Activated effector memory CD4-positive, alpha-beta T cell treated with Interleukin-2 at 50 U/mL for 16 hours (primary cell): ENCODE results near the gene C2CD5.
"Not testable (repeated sequence)": the region's sequence is repeated elsewhere in the genome, so short reads cannot be mapped to it uniquely, and the experiment has no call there.

Source experiments
- DNase-seq: peaks from one replicate; pipeline ENCODE4 v3.0.0-alpha.2; 2020

The C2CD5 gene

DNA sequence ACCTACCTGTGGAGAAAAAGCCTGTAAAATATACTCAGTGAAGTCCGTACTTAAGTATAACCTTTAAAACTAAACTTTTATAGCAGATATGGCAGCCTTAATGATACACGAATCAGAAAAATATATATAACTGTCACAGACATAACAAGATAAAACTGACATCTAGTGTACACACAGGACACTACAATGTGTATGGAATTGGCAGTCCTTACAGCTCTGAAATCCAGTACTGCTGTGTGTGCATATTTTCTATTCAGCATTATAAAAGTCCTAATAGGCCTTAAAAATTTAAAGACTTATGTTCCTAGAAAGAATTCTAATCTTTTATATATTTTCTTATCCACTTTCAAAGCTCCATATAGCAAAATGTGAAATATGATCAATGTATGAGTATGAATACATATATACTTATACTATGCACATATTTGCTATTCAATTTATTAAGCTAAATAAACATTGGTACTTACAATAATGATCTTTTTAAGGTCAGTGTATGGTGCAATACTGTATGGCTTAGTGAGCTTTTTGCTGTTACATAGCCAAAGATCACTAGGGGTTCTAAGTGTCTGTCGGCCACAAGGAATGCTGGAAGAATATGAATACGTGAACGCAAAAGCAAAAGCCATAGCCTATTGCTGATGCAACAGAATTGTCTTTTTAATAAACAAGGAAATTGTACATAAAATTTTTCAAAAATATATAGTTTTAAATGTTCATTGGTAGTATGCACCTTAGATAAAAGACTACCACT, 69.2 kb downstream of the C2CD5 start:
- DNase-seq, result no peak

DNA sequence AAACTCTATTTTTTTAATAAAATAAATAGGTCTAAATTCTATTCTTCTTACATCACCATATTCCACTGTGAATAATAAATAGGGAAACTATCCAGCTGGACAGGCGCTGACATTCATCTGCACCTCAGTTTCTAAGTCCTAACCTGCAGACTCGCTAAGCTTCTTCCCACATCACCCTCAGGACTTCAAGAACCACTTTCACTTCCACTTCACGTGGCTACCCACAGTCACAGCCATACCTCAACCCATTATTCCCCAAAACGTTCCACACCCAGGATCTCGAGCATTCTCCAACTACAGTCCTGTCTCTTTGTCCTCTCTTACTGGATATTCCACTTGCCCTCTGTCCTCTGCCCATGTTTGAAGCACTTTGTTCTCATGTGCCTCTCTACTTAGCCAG, 71.1 kb downstream of the C2CD5 start:
- DNase-seq, result no peak

DNA sequence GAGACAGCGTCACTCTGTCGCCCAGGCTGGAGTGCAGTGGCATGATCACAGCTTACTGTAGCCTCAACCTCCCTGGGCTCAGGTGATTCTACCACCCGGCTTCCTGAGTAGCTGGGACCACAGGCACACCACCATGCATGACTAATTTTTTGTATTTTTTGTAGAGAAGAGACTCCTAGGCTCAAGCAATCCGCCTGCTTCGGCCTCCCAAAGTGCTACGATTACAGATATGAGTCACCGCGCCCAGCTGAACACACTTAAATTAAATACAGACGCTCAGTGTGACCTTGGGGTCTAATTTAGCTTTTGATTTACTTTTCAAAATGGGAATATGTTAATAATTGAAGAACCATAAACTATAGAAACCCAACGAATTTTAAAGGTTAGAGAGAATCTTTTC, 77.2 kb downstream of the C2CD5 start:
- DNase-seq, result no peak

DNA sequence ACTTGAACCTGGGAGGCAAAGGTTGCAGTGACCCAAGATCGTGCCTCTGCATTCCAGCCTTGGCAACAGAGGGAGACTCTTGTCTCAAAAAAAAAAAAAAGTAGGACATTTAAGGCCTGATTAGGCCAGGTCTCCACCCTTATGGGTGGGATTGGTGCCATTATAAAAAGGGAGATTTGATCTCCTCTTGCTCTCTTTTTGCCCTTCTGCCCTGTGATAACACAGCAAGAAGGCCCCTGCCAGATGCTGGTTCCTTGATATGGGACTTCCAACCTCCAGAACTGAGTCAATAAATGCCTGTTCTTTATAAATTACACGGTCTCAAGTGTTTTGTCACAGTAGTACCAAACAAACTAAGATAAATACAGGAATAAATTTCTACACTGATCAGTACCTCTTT, 81.0 kb downstream of the C2CD5 start:
- no peak for DNase-seq

DNA sequence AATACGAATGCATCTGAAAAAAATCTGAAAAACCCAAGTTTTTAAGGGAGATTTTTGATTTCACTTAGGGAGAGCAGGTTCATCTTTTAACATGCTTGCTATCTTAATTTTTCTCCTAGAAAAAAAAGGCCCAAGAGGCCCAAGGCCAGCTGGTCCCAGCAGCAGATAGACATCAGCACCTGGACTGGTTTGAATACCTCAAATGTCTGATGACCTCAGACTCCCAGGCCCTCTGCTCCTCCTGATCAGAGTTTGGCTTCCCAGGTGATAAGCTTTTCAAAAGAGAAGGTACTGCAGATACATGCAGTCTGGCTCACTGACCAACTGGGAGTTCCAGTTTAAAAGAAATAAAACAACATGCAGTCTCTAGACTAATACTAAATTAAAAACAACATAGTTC, 82.6 kb downstream of the C2CD5 start:
- no peak for DNase-seq

DNA sequence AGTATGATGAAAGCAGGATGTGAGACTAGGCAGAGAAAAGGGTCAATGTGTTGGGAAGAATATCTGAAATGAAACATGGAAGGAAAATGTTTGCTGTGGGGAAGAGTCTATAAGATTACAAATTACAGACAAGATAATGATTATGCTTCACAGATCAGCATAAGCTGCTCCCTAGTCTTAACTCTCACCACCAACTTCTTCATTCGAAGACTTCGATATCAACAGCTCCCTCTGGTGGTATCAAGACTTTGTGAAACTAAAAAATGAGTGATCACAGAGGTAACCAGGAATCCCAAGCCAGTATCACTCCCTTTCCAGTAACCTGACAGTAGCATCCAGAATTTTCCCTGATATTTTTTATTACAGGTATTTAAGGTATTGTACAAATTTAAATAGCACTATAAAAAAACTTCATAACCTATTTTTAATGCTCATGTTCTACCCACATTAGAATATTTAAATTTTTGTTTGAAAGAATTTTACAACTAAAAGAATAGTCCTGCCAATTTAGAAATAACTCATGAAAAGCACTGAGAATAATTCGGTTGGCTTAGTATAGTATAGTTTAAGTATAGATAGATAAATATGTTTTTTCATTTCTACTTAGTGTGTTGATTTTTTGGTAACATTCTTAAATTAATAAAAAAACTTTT, 84.4 kb downstream of the C2CD5 start:
- no peak for DNase-seq

DNA sequence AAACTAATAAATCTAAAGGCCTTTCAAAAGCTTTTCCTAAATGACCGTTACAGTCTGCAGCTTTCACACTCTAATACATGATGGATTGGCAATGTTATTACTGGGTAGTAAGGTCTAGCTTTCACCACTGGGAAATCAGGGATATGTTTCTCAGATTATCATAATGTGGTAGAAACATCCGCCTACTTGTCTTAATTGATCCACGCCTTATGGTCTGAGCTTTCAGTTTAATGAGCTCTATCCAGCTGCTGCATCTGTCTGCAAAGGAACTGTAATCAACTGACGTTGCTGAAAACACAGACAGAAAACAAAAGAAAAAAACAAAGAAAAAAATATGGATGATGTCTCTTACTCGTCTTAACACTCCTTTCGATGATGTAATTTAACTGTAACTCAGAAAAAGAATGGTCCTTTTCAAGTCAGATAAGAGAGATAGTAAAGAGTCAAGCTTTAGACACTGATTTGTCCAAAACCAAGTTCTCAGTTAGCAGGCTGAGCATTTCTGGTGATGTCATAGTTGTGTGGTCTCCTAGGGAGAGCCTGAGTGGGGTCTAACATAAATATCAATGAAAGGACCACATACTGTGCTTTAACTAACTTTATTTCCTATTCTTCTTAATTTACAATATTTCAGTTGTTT, 85.9 kb downstream of the C2CD5 start:
- no peak for DNase-seq

DNA sequence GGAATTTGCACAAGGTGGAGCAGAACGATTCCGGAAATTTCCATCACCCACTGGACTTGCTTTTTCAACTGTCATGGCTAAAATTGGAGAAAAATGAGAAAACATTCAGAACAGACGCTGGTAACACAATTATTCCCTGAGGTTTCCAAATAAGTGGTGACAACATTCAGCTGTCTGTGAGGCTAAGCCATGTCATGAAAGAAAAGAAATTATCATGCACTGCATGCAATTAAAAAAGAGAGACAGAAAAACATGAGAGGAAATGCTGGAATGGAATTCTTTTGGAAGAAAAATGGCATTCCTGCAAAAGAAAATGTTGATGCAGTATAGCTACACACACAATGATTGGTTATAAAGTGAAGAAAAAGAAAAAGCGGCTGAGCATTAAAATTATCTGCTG, 87.3 kb downstream of the C2CD5 start:
- DNase-seq, result no peak

DNA sequence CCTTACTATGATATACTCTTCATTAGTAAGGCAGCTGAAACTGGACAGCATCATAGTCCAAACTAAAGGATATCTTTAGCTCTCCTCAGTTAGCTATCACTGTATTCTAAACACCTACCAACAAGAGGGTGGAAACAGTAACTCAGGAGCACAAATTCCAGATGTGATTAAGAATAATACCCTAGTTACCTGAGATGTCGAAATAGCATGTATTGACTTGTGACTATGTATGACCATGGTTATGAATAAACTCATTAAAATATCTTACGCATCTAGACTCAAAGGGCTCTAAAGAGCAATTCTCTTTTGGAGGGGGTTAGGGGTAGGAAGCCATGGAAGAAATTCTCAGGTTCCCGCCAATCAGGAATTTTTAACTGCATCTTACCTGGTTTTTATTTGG, 90.8 kb downstream of the C2CD5 start:
- DNase-seq, result no peak

DNA sequence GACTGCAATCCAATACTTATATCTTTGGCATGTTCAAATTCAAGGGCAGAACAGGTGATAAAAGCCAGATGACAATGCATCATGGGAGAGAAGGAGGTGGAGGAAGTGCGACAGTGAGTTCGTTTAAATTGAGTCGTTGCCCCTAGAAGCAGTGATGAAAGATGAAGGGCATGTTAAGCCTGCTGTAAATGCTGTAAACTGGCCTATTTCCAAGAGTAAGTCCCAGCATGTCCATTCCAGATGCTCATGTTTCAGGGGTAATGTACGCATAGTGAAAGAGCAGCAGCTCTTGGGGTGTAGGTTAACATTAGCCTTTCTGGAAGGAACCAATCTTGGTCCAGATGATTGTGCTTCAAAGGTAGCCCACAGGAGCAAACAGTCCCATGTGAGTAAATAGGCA, 97.1 kb downstream of the C2CD5 start:
- DNase-seq, result no peak

DNA sequence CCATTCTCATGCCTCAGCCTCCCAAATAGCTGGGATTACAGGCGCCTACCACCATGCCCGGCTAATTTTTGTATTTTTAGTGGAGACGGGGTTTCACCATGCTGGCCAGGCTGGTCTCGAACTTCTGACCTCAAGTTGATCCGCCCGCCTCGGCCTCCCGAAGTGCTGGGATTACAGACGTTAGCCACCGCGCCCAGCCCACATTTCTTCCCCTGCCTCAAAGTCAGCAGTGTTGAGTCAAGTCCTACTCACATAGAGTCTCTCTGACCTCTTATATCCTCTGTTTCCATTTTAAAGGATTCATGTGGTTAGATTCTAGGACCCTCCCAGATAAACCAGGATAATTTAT, 100.1 kb downstream of the C2CD5 start:
- not testable (repeated sequence) for DNase-seq

DNA sequence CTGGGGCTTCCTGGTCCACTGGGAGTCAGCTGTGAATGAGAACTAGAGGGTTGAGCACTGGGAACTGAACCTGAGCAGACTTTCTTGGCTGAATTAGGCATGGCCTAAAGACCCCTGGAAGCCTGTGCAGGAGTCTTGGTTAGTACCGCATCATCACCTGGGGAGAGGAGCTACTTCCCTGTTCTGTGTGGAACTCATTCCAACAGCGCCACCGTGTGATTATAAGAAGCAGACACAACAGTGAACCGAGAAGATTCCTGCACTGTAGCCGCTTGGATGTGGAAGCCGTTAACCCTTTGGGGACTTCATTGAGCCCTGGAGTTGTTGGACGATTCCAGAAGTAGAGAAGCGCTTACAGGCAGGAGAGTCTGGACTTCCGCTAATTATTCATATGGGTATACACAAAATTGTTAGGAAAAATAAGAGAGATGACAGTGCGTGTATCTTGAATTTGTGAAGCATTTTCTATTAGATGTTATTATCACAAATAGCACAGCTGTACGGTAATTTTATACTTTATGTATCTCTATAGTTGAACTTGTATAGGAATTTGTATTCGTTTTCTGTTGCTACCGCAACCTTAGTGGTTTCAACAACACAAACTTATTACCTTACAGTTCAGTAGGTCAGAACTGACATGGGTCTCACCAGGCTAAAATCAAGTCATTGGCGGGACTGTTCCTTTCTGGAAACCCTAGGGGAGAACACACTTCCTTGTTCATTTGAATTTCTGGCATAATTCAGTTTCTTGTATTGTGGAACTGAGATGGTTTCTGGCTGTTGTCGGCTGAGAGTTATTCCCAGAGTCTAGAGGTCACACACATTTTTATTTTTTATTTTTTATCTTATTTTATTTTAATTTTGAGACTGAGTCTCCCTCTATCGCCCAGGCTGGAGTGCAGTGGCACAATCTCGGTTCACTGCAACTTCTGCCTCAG, 100.7 kb downstream of the C2CD5 start:
- DNase-seq, result peak; percentile 37

DNA sequence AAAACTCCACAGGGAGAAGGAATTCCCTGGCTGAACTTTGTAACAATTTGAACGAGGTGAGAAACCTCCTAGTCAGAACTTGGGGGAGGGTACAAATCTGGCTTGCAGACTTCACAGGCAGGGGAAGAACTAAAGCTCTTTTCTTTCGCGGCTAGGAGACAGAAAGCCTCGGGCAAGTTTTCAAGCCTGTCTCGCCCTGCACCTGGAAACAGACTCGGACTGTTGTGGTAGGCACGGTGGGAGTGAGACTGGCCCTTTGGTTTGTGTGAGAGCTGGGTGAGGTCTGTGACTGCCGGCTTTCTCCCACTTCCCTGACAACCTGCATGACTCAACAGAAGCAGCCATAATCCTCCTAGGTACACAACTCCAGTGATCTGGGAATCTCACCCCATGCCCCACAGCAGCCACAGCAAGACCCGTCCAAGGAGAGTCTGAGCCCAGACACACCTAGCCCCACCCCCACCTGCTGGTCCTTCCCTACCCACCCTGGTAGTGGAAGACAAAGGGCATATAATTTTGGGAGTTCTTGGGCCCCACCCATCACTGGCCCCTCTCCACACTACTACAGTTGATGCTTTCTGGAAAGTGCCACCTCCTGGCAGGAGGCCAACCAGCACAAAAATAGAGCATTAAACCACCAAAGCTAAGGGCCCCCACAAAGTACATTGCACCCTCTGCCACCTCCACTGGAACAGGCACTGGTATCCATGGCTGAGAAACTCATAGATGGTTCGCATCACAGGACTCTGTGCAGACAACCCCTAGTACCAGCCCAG, 107.1 kb downstream of the C2CD5 start:
- no peak for DNase-seq

DNA sequence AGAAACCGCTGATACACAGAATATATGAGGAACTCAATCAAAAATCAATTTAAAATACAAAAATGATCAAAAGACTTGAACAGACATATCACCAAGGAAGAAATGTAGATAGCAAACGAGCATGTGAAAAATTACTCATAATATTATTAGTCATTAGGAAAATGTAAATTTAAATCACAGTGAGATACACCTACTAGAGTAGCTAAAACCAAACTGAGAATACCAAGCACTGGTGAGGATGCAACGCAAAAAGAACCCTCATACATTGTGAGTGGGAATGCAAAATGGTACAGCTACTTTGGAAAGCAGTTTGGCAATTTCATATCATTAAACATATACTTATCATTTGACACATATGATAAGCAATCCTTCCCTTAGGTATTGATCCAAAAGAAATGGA, 108.8 kb downstream of the C2CD5 start:
- DNase-seq, result no peak

DNA sequence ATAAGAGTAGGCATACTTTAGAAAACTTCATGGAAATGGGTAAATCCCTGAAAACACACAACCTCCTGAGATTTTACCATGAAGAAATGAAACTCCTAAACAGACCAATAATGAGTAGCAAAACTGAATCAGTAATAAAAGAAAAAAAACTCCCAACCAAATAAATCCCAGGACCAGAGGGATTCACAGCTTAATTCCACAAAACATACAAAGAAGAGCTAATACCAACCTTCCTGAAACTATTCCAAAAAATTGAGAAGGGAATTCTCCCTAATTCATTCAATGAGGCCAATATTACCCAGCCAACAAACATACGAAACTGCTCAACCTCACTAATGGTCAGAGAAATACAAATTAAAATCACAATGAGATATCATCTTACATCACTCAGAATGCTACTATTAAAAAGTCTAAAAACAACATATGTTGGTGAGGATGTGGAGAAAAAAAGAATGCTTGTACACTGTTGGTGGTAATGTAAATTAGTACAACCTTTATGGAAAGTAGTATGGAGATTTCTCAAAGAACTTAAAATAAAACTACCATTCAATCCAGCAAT, 112.6 kb downstream of the C2CD5 start:
- no peak for DNase-seq

DNA sequence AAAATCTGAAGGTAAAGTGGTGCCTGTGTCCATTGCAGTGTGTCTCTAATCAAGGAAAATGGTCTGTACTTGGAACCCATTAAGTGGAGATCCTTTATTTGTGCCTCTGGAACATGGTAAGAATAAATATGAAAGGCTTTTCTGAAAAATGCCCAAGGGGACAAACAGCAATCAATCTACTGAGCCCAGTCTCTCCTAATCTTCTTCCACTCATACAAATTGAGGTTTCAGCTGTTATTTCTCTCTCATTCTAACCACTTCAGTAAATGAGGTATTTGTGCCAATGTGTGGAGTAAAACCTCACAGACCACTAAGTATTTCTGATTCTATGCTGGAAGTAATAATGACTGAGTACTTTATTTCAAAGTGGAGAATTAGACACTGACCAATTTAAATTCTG, 127.5 kb downstream of the C2CD5 start:
- no peak for DNase-seq

DNA sequence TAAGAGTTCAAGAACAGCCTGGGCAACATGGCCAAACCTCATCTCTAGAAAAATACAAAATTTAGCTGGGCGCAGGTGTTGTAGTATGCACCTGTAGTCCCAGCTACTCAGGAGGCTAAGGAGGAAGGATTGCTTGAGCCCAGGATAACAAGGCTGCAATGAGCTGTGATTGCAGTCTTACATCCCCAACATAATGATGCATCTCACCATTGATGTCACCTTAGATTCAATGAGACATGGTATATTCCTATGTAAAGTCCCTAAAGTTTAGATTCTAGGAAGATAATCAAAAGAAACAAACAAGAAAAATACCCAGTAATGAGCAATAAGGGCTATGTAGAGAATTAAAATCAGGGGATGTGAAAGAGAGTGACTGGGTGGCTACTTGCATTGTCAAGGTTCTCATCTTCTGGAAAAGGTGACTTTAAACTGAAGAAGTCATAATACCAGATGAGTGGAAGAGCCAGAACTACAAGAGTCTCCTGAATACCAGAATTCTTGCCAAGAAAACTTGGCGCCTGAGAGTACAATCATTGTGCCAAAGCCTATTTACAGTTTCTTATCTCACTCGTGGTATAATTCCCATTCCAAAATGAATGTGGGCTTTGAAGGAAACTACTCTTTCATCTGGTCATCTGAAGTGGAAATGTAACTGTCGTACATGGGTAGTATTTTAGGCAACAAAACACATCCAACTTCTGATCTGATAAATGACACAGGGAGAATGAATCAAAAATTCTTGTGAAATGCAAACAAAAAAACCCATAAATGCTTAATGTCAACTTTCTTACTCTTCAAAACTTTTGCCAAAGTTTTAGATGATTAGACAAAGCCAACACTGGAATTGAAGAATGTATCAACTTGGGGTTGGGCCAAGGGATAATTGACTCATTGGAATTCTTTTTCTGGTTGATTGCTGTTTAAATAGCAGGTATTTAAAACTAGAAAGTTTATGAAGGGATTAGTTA, 128.7 kb downstream of the C2CD5 start:
- DNase-seq, result no peak

DNA sequence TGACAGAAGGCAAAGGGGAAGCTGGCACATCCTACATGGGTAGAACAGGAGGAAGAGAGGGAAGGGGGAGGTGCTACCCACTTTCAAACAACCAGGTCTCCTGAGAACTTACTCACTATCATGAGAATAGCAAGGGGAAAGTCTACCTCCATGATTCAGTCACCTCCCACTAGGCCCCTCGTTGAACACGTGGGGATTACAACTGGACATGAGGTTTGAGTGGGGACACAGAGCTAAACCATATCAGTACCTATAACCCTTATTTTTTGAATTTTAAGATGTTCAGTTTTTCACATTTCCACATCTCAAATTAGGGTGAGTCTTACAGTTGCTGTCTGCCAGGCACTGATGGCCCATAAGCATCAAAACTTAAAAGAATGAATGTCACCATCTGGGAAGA, 129.6 kb downstream of the C2CD5 start:
- no peak for DNase-seq

DNA sequence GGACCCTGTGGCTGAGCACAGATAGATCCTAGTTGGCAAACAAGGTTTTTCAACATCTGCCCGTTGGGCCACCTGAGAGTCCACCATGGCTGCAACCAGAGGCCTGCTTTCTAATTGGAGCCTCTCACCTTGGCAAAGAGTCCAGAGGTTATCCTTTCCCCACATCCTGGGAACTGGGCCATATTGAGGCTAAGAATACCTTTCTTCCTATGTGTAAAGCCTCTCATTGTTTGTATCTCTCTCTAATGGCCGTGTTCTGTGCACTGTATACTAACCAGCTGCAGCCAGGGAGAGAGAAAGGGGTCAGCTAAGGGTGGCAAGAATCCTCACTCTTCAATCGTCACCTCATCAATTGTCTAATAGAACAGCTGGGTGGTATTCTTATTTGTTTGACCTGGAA, 130.8 kb downstream of the C2CD5 start:
- no peak for DNase-seq

DNA sequence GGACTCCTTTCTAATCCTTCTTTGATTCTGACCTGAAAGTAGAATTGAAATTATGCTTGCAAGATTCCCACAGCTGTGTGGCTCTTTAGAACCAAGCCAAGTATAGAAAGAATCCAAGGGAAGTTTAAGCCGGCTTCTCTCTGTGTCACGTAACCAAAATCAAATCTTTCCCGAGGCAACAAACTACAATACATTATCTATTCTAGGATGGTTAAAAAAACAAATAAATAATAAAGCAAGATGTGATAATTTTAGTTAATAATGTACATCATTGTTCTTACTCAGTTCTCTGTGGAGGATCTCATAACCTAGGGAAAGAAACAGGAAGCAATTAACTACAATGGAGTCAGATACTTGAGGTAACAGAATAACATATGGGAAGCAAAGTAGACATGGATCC, 131.8 kb downstream of the C2CD5 start:
- DNase-seq, result no peak

DNA sequence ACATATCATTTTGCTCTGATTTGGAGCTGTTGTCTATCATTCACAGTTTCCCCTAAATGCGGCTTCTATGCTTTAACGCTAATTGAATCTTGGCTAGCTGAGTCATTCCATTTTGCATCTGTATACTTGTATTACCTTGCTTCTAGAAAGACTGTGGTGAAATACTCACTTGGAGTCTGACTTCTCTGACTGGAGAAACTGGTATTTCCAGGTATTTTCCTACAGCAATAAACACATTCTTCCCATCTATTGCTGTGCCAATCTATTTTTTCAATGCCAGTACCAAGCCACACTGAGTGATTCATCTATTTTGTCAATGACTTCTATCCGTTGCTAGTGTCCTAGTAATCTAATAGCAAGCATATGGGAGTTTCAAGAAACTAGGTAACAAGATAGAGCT, 133.9 kb downstream of the C2CD5 start:
- DNase-seq, result no peak
